Choroid plexus epithelial cell (primary cell): ENCODE measurements around the gene PKNOX1.
"Not testable (repeated sequence)": the region's sequence is repeated elsewhere in the genome, so short reads cannot be mapped to it uniquely, and the experiment has no call there.

Experiments
- DNase-seq: peaks from one replicate; pipeline ENCODE4 v3.0.0-alpha.2; 2010; ENCODE audit warnings: low read depth
- H3K4me3 ChIP-seq: 2 replicates; pipeline ENCODE4 v1.5.1; 2011; ENCODE audit warnings: low read depth, mild to moderate bottlenecking, control low read depth, low read length, moderate library complexity

Gene PKNOX1

DNA sequence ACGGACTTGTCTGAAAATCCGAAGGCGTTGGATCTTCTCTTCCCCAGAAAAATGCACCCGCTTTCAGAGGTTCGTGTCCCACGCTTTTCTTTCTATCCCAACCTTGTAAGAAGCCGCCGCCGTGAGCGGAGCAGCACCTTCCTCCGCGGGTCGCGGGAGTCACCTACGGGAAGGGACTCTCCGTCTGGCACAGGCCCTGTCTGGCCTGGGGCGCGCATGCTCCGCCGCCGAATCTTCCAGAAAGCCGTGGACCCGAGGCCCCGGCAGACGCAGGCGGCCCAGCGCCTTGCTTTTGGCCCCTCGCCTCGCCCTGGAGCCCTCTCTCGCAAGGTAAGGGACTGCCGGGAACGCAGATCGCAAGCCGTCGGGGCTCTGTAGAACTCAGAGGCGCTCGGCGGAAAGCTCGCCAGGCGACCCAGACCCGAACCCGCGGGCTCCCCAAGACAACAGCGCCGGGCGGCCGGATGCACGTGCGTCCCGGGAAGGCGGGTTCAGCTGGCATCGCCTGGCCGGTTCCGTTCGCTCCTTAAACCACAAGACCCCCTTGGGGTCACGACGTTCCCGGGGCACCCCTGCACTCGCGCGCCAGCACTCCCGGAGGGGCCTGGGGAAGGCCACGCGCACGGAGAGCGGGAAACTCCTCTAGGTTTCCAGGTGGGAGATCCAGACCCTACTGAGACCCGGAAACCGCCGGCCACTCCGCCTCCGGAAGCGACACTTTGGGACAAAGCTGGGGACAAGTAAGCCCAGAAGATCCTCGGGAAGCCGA is 100.2 kb downstream of the PKNOX1 start:
- not testable (repeated sequence) for DNase-seq

DNA sequence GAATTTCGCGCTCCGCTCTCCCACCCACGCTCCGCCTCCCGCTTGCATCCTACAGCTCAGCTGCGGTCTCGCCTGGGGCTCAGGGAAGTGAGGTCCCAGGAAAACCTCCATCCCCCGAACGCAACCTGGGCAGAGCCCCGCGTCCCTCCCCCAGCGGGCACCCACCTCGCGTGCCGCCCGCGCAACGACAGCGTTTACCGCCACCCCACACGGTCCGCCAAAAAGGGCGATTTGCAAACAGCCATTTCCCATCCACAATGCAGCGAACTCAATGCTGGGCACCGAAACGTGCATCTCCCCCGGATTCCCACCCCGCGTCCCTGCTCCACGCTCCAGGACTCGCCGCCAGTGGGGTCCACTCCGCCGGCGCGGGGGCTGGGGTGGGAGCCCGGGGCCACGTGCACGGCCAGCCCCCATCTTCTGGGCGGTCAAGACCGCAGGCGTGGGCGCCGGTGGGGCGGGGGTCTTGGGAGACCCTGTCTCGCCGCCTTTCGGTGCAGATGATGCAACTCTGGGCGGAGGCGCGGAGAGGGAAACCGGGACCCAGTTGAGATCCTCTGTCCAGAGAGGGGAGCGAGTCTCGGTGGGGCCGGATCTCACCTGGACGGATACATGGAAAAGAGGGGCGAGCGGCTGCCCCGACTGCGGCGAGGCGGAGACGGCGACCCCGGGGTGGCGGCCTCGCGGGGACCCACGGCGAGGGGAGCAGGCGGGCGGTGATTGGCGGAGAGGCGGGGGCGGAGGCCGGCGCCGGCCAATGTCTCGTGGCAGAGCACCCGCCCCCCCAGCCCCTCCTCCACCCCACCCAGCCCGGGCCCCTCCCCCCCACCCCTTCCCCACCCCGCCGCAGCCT is 101.0 kb downstream of the PKNOX1 start, which contains the start of gene CBS:
Gene CBS (minus strand): TSS at position 666 of the 853 bp plus-strand sequence. CDS start 3,642 bp downstream, outside the sequence.
- H3K4me3 ChIP-seq, DNase-seq: not testable (repeated sequence)

More for the DNA sequence above, 100.2 kb downstream of the PKNOX1 start:
- H3K4me3 ChIP-seq, result not testable (repeated sequence)

DNA sequence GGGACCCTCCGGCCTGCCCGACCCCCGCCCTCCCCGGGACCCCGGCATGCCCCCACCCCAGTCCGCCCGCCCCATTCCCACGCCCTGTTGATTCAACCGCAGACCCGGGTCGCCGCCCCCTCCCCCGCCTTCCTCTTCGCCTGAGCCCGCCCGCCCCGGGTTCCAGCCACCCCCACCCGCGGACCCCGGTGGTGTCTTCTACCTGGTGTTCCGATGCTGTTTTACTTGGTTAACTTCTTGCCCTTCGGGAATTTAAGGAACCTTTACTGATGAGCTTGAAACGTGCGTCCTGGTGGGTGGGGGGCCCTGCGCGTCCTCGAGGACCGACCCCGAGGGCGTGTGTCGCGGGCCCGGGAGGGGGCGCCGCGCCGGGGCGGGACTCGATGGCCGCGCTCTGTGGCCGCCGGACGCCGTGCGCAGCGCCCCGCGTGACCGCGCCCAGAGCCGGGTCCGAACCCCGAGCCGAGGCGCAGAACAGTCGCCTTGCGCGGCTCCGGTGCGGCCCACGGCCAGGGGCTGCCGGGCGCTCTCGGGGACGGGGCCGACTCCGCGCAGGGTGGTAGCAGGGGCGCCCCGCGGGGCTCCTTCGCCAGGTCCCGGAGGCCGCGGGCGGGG is 101.8 kb downstream of the PKNOX1 start:
- H3K4me3 ChIP-seq, DNase-seq: not testable (repeated sequence)

DNA sequence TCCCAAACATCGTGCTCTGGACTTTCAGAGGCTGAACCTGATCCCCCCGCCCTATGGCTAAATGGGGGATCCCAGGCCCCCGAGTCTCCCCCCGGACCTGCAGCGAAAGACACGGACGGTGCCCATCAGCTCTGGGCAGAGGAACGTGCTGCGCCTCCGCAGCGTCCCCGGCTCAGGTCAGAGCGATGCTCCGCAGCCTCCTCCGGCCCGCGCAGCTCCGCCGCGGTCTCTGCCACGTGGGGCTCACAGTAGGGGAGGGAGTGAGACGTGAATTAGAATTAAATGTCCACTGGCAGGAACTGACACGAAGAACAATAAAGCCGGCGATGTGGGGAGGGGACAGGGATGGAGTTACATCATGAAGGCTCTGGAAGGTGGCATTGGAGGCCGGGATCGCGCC is 102.3 kb downstream of the PKNOX1 start:
- not testable (repeated sequence) for H3K4me3 ChIP-seq, DNase-seq

DNA sequence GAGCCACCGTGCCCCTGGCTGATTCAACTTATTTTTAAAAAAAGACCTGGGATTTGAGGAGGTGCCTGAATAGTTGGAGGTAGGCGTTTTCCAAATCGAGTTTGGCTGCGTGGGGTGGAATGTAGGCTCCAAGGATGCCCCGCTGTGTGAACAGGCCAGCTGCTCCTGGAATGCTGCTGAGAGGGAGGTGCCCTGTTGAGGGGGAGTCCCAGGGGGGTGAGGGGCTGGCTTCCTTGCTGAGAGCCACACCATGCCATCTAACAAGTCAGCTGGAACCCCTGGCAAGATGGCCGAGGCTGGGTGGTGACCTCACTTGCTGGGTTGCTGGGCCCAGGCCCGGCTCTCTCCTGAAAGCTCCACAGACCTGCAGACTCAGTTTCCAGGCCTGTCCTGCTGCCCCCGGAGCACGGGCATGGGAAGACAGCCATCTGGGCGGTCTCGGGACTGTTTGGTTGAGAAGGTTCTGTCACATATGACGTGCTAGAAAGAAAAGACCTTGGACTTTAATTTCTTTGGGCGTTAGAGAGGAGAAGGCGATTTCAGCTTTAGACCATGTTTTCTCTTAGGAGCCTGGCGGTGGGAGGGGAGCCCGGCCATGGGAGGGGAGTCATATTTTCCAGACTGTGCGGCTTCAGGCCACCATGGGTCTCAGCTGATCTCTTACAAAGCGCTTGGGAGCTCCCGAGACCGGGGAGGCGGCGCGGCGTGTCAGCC is 108.4 kb downstream of the PKNOX1 start:
- not testable (repeated sequence) for H3K4me3 ChIP-seq, DNase-seq
